NK-92 (cell line): Measurements from ENCODE around the gene ITPRIP.

Experiments
- DNase-seq: peaks from one replicate; lab custom pipeline; 2025; ENCODE audit not compliant: unreplicated experiment; lab: John Stamatoyannopoulos, UW

ITPRIP gene

GRCh38 chr10:104340641-104341040, 2.4 kb upstream of the ITPRIP start:
- no peak for DNase-seq

GRCh38 chr10:104340111-104340526, 1.9 kb upstream of the ITPRIP start:
- DNase-seq, result no peak

- DNase-seq, result no peak
These were observed 1.3 kb upstream of the ITPRIP start for GRCh38 chr10:104339469-104340110.

- DNase-seq, result no peak
These were observed 712 bp downstream of the ITPRIP start for GRCh38 chr10:104337521-104337984.

- no peak for DNase-seq
These were observed 1.3 kb downstream of the ITPRIP start for GRCh38 chr10:104336821-104337467.

- no peak for DNase-seq
These were observed 3.2 kb downstream of the ITPRIP start for GRCh38 chr10:104334965-104335650.

GRCh38 chr10:104334561-104334960, 3.7 kb downstream of the ITPRIP start:
- DNase-seq, result no peak

- no peak for DNase-seq
These were observed 4.4 kb downstream of the ITPRIP start for GRCh38 chr10:104333728-104334373.

- no peak for DNase-seq
These were observed 5.1 kb downstream of the ITPRIP start for GRCh38 chr10:104333032-104333727.

GRCh38 chr10:104332243-104333031, 5.8 kb downstream of the ITPRIP start:
- no peak for DNase-seq

GRCh38 chr10:104331208-104331838, 6.9 kb downstream of the ITPRIP start:
- no peak for DNase-seq

GRCh38 chr10:104330168-104331110, 7.8 kb downstream of the ITPRIP start:
- no peak for DNase-seq

GRCh38 chr10:104329735-104330134, 8.5 kb downstream of the ITPRIP start:
- DNase-seq, result no peak

GRCh38 chr10:104328896-104329710, 9.2 kb downstream of the ITPRIP start:
- DNase-seq, result no peak

- DNase-seq, result no peak
These were observed 9.7 kb downstream of the ITPRIP start for GRCh38 chr10:104328646-104328895.

- no peak for DNase-seq
These were observed 10.3 kb downstream of the ITPRIP start for GRCh38 chr10:104327745-104328645.

GRCh38 chr10:104326991-104327610, 11.2 kb downstream of the ITPRIP start:
- DNase-seq, result no peak
